Measurements from ENCODE around the gene TACO1. TPM values are rescaled to one million over a fixed set of nuclear protein-coding genes. Genes with fewer than 3 reads are reported as not detected.
A peak's percentile ranks its signal among the peaks of the same experiment; 100 is the strongest.

The TACO1 gene
- total RNA-seq, 3 donors from 2014 or later (not counting 1 experiment from before 2014, with no cell fraction given) = 7.1 to 10.9 (median 9.2) TPM

DNA sequence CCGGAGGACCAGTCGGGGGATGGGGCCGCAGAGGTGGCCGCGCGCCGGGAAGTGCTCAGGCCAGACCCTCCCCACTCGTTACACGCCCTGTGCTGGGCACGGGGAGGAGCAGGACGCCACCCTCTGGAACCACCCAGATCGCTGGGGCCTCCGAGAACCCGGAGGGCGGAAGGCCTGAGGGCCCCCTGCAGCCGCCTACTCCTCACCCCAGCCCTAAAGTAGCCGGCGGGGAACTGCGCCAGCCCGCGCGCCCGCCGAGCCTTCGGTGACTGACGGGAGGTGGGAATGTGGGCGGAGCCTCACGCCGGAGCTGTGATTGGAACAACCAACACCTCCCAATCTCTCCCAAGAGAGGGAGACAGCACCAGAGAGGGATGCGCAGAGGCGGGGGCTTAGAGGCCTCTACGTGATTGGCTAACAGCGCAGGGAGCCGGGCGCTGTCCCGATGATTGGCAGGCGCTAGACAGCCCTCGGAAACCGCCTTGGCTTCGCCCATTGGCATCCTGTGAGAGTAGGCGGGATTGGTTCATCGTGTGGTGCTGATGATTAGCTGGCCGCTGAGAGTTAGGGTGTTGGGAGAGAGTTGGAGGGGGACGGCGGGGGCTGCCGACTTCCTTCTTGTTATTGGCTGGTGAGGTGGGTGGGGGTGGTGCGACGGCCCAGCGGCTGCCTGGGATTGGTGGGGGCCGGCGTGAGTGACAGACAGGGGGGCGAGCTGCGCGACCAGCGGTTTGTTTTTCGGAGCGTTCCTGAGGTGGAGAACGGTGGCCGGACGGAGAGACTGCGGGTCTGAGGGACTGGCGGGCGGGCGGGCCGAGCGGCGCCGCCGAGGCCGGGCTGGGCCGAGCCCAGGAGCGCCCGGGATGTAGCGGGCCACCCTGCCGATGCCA, 21.2 kb downstream of the TACO1 start, which contains the start of gene MAP3K3:
Gene MAP3K3 (plus strand): TSS at position 734 of the 890 bp plus-strand sequence. CDS start 343 bp downstream, outside the sequence.
- H3K9me3 Mint-ChIP-seq = no peaks in the 10 kb centered on the region
- H3K9me3 ChIP-seq (ENCODE audit: control insufficient read depth, insufficient read depth, low read length) = no peaks in the 10 kb centered on the region
- under 1% methylated on average over 70 of the region's 75 CpGs for WGBS (ENCODE audit: insufficient coverage)
- DNase-seq (peak; percentile 92 to 99), ATAC-seq (peak; percentile 88 to 97 (median 88))
- peak within 1 kb of the TSS; percentile 99 for H3K4me3 Mint-ChIP-seq
- H3K4me1 Mint-ChIP-seq = peaks cover 36 to 43% of the 10 kb centered on the region in 2 donors
- H3K27me3 ChIP-seq (ENCODE audit: control insufficient read depth, insufficient read depth, low read length) = no peaks in the 10 kb centered on the region
- H3K27ac ChIP-seq (ENCODE audit: low read length) = peak within 1 kb of the TSS; percentile 68
- peak within 1 kb of the TSS; percentile 83 to 91 for H3K27ac Mint-ChIP-seq
- H3K4me1 ChIP-seq (ENCODE audit: control insufficient read depth, insufficient read depth, low read length) = peaks cover 13% of the 10 kb centered on the region
- H3K36me3 Mint-ChIP-seq = no peaks in the 10 kb centered on the region
- TF ChIP-seq, protein P1, sequence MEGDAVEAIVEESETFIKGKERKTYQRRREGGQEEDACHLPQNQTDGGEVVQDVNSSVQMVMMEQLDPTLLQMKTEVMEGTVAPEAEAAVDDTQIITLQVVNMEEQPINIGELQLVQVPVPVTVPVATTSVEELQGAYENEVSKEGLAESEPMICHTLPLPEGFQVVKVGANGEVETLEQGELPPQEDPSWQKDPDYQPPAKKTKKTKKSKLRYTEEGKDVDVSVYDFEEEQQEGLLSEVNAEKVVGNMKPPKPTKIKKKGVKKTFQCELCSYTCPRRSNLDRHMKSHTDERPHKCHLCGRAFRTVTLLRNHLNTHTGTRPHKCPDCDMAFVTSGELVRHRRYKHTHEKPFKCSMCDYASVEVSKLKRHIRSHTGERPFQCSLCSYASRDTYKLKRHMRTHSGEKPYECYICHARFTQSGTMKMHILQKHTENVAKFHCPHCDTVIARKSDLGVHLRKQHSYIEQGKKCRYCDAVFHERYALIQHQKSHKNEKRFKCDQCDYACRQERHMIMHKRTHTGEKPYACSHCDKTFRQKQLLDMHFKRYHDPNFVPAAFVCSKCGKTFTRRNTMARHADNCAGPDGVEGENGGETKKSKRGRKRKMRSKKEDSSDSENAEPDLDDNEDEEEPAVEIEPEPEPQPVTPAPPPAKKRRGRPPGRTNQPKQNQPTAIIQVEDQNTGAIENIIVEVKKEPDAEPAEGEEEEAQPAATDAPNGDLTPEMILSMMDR (IDR thresholded peaks at IDR 0.05) = no peak
- no peaks in the 10 kb centered on the region for H3K36me3 ChIP-seq (ENCODE audit: control insufficient read depth, insufficient read depth, low read length)
- peak within 1 kb of the TSS; percentile 72 for H3K4me3 ChIP-seq (ENCODE audit: low read length)
- intact Hi-C loops (cut with micrococcal nuclease) = loop anchor here (2.0 to 5.0 kb wide), 4 partner anchors 70 to 221 kb away; partner anchors contain the start of genes CCDC47, DCAF7, DDX42 and SMARCD2
- H3K27me3 Mint-ChIP-seq (ENCODE audit: low read depth in 2 of 2) = no peaks in the 10 kb centered on the region

DNA sequence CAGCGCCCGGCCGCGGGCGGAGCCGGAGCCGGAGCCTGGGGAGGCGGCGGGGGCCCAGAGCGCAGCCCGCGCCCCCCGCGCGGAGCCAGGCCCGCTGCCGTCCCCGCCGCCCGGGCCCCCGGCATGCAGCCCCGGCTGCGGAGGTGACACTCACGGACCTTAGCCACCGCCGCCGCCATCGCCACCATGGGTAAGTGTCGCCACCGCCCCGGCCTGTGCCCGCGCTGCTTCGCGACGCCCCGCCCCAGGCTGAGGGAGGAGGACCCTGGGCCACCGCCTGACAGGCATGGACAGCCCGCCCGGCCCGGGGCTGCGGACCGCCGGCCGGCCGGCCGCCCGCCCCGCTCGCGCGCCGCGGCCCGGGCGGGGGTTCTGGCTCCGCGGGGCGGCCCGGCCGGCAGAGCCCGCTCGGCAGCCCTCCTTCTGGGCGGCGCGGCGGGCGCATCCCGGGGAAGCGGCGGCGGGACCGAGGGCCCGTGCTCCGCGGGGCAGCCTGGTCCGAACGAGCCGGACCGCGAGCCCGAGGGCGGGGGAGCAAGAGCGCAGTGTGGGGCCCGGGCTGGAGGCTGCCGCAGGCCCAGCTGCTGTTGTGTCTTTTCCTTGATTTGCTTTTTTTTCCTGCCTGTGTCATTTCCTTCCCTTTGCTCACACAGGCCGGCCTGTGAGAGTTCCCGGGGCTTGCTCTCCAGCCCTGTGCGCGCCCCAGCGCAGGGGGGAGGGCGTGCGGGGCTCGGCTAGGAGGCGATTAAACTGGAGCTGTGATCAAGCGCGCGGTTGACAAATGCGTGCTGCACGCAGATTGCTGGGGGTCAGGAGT, 22.1 kb downstream of the TACO1 start:
- WGBS (ENCODE audit: insufficient coverage) = under 1% methylated on average over 100 of the region's 100 CpGs
- Histone ChIP-seq H3K4me3 (ENCODE audit: low read length) (peak overlapping the region; percentile 72), H3K27me3 (ENCODE audit: control insufficient read depth, insufficient read depth, low read length) (no peaks in the 10 kb centered on the region), H3K9me3 (ENCODE audit: control insufficient read depth, insufficient read depth, low read length) (no peaks in the 10 kb centered on the region), H3K27ac (ENCODE audit: low read length) (peak overlapping the region; percentile 20), H3K36me3 (ENCODE audit: control insufficient read depth, insufficient read depth, low read length) (no peaks in the 10 kb centered on the region), H3K4me1 (ENCODE audit: control insufficient read depth, insufficient read depth, low read length) (peaks cover 13% of the 10 kb centered on the region)
- peak overlapping the region; percentile 83 to 91 for H3K27ac Mint-ChIP-seq
- no peaks in the 10 kb centered on the region for H3K9me3 Mint-ChIP-seq
- no peaks in the 10 kb centered on the region for H3K27me3 Mint-ChIP-seq (ENCODE audit: low read depth in 2 of 2)
- intact Hi-C loops (cut with micrococcal nuclease) = loop anchor here (2.0 to 5.0 kb wide), 4 partner anchors 70 to 220 kb away; partner anchors contain the start of genes CCDC47, DCAF7, DDX42 and SMARCD2
- H3K4me1 Mint-ChIP-seq = peaks cover 41 to 46% of the 10 kb centered on the region in 2 donors
- TF ChIP-seq, protein P1 (IDR thresholded peaks at IDR 0.05) = no peak
- peak; percentile 30 to 48 (median 36) for ATAC-seq
- no peaks in the 10 kb centered on the region for H3K36me3 Mint-ChIP-seq
- H3K4me3 Mint-ChIP-seq = peak overlapping the region; percentile 99
- DNase-seq = peak; percentile 57 to 70

DNA sequence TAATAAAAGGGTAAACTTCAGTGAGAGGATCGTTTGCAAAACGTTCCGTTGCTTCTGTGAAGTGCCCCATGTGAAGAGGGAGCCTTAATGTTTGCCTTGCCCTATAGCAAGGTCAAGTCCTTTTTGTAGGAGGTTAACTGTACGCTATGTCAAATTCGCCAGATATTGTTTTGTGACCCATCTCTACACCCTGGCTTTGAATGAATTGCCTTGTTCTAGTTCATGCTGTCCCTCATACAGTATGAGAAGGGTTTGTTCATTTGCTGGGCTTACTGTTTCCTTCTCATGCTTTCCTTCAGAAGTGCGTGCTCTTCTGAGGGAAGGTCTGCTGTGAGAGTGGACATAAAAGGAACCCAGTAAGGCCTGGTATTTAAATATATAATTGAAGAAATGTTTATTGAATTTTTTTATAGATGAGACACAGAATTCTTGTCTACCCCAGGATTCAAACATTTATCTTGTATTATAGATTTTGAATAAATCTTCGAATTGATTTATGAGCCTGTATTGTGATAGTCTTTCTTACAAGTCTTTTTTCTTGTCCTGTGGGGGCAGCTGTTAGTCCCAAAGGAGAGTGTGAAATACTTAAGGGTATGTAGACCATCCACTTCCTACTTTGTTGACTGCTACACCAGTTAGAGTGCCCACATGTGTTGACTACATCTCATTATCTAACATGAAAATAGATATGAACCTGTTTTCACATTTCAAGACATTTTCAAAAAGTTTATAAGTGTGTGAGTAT, 23.3 kb downstream of the TACO1 start:
- no peaks in the 10 kb centered on the region for H3K27me3 Mint-ChIP-seq (ENCODE audit: low read depth in 2 of 2)
- H3K36me3 Mint-ChIP-seq = no peaks in the 10 kb centered on the region
- H3K27ac ChIP-seq (ENCODE audit: low read length) = no peak overlapping the region
- H3K4me1 ChIP-seq (ENCODE audit: control insufficient read depth, insufficient read depth, low read length) = peaks cover 13% of the 10 kb centered on the region
- H3K9me3 ChIP-seq (ENCODE audit: control insufficient read depth, insufficient read depth, low read length) = no peaks in the 10 kb centered on the region
- H3K4me3 ChIP-seq (ENCODE audit: low read length) = peak overlapping the region; percentile 72
- H3K4me1 Mint-ChIP-seq = peaks cover 41 to 46% of the 10 kb centered on the region in 2 donors
- peak overlapping the region; percentile 99 for H3K4me3 Mint-ChIP-seq
- WGBS (ENCODE audit: insufficient coverage) = 51% methylated on average over 6 of the region's 7 CpGs
- H3K27ac Mint-ChIP-seq = peak overlapping the region; percentile 83 to 91
- H3K9me3 Mint-ChIP-seq = no peaks in the 10 kb centered on the region
- intact Hi-C loops (cut with micrococcal nuclease) = loop anchor here (2.0 to 5.0 kb wide), 4 partner anchors 72 to 219 kb away; partner anchors contain the start of genes CCDC47, DCAF7, DDX42 and SMARCD2
- ATAC-seq = no peak
- no peaks in the 10 kb centered on the region for H3K27me3 ChIP-seq (ENCODE audit: control insufficient read depth, insufficient read depth, low read length)
- no peaks in the 10 kb centered on the region for H3K36me3 ChIP-seq (ENCODE audit: control insufficient read depth, insufficient read depth, low read length)
- TF ChIP-seq, protein P1 (IDR thresholded peaks at IDR 0.05) = no peak
- no peak for DNase-seq

All from natural killer cell (primary cell).